HG03354 (cell line): ENCODE measurements around the gene IRX4.

ENCODE experiments used
- ATAC-seq: cut with Tn5 transposase; IDR thresholded peaks from one replicate; pipeline ENCODE4 v1.9.1; 2021; ENCODE audit warnings: mild to moderate bottlenecking; ENCODE audit not compliant: unreplicated experiment, poor library complexity, severe bottlenecking

The IRX4 gene

DNA sequence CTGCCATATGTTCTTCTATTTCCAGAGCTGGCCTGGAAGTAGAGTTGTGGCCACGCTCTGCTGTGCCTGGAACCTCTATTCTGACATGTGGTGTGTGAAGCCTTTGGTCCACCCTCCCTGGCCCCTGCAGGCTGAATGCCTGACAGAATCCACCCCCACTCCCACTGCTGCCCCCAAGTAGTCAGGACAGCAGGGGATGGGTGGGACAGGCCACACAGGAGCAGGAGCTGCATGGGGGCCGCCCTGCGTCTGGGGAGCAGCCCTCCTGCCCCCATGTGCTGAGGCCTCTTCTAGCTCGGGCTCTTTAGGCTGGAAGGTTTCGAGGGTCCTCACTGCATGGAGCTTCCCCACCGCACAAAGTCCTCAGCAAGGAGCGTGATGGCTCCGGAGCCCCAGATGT lies 32.6 kb upstream of the IRX4 start:
- no peak for ATAC-seq

- ATAC-seq = no peak
Measured at GRCh38 chr5:1914471-1914870, 31.7 kb upstream of the IRX4 start.

DNA sequence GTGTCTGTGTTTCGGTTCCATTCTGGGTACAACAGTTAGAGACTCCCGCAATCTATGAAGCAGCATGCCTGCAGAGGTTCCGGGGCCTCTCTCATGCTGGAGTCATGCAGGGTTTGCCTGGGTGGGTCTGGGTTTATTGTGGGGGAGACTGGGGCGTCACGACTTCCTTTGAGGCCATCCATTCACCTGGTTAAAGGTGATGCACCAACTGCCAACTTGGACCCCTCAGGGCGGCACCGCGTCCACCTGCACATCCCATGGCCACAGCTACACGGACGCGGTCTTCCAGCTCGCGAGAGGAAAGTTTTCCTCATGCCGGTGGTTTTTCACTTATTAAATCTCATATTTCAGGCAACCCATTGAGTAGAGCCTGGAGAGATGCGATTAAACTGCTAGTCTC lies 30.9 kb upstream of the IRX4 start:
- ATAC-seq = no peak

GRCh38 chr5:1912951-1913565 lies 30.3 kb upstream of the IRX4 start:
- ATAC-seq = no peak

DNA sequence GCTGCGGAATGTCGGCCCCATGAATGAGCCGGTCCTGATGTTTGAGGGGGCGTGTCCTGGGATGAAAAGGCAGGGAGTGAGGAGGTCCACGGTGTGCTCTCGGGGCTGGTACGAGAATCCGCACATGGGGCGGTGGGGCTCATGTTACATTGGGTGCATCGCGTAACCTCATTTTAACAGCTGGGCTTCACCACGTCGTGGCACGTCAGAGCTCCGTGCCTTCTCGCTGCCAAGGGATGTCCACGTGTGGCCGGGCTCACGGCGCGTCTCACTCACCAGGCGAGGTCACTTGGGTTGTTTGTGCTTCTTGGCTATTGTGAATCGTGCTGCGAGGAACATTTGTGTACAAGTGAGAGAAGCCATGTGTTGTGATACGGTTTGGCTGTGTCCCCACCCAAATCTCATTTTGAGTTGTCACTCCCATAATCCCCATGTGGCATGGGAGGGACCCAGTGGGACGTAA lies 29.1 kb upstream of the IRX4 start:
- ATAC-seq = no peak

- no peak for ATAC-seq
Measured at GRCh38 chr5:1910861-1911772, 28.4 kb upstream of the IRX4 start.

GRCh38 chr5:1910081-1910760 lies 27.5 kb upstream of the IRX4 start:
- no peak for ATAC-seq

DNA sequence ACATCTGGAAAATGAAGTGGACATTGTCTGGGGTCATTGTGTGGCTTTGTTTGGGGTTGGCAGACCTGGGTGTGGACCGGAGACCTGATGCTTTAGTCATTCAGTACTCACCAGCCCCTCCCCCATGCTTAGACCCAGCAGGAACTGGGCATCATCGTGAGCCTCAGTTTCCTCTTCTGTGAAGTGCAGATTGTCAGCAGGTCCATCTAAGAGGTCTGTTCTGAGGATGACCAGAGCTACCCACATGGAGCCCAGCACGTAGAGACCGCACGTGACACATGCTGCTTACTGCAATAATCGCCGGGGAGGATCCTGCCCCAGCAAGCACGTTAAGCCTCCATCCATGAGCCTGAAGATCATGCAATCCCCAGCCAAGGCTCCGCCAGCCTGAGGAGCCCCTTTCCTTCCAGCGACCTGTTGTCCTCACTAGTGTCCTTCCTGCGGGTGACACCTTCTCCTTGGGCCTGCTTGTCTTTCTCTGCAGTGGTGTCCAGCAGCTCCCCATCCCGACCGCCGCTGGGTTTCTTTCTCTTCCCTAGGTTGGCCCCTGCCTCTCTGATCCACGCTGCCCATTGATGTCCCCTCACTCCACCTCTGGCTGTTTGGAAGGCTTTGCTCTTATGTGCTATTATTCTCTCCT lies 26.7 kb upstream of the IRX4 start:
- ATAC-seq = no peak

DNA sequence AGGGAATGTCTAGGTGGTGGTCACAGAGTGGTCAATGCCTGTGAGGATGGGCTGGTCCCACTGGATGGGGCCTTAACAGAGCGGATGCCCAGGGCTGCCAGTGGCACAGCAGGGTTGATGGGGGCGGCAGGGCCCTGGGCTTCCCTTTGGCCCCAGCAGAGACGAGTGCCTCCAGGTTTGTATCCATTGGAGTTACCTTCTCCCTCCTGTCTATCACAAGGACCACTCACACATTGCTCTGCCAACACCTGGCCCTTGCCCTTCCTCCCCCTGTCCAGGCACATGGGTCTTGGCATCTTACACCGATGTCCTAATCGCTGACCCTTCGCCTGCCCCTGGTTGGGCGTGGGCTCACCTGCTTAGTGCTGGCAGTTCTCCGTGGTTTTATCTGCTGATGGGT lies 26.2 kb upstream of the IRX4 start:
- no peak for ATAC-seq

- ATAC-seq = no peak
Measured at GRCh38 chr5:1907616-1908015, 24.9 kb upstream of the IRX4 start.

DNA sequence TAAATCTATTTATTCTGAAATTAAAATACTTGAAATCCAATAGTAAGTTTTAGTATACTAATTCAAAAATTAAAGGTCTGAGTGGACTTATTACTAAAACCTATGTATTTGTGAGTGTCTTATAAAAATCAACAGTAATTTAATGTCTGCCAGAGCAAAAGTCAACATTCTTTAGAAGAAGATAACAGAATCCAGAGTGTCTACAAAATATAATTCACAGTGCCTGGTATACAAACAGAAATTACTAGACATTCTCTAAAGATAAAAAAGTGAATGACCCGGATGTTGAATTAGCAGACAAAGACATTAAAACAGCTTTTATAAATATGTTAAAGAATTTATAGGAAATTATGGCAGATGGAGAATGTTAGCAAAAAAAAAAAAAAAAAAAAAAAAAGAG lies 22.4 kb upstream of the IRX4 start:
- no peak for ATAC-seq

DNA sequence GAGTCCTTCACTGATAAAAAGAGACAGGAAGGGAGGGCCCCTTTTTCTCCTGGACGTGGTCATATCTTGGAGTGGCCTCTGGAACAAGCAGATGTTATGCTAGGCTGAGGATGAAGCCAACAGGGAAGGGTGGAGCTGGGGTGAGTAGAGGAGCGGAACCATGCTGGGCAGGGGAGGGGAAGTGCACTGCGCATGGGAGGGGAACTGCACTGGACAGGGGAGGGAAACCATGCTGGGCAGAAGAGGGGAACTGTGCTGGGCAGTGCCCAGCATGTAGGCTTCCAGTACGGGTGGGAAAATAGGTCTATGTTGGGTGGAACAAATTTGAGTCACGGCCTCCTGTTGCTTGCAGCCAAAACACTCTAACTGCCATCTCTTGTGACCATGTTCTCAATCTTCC lies 19.3 kb upstream of the IRX4 start:
- ATAC-seq = no peak

- no peak for ATAC-seq
Measured at GRCh38 chr5:1901061-1901460, 18.3 kb upstream of the IRX4 start.

DNA sequence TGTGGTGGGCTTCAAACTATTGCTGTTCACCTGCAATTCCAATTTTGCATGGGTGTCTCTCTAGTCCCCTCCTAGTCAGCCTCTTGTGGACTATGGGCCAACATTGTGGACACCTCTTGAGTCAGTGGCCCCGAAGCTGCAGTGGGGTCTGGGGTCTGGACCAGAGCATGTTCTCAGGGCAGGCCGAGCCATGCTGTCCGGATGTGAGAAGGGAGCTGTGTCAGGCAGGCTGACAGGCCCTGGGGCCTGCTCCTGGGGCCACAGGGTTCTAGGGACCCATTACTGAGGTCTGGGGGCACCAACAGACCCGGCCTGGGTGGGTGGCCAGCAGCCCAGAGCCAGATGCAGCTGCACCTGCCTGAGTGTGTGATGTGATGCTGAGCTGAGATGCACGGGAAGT lies 16.5 kb upstream of the IRX4 start:
- ATAC-seq = no peak

- ATAC-seq = no peak
Measured at GRCh38 chr5:1897816-1898450, 15.2 kb upstream of the IRX4 start.

DNA sequence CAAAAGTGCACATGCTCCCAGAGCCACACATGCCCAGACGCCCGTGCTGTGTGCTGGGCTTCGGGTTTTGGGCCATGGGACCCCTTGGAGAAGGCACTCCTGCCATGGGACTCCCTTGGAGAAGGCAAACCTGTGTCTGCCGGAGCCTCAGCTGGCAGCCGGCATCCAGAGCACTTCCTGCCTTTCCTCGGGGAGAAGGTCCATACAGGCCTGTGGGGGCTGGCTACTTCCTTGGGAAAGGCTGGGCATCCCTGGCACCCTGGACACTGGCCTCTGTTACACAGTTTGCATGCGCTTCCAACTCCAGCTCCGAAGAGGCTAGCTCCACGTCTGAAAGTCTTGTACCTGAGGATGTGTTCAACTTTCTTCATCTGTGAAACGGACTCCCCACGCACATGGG lies 14.7 kb upstream of the IRX4 start:
- ATAC-seq = no peak

GRCh38 chr5:1896602-1897376 lies 14.1 kb upstream of the IRX4 start:
- no peak for ATAC-seq

DNA sequence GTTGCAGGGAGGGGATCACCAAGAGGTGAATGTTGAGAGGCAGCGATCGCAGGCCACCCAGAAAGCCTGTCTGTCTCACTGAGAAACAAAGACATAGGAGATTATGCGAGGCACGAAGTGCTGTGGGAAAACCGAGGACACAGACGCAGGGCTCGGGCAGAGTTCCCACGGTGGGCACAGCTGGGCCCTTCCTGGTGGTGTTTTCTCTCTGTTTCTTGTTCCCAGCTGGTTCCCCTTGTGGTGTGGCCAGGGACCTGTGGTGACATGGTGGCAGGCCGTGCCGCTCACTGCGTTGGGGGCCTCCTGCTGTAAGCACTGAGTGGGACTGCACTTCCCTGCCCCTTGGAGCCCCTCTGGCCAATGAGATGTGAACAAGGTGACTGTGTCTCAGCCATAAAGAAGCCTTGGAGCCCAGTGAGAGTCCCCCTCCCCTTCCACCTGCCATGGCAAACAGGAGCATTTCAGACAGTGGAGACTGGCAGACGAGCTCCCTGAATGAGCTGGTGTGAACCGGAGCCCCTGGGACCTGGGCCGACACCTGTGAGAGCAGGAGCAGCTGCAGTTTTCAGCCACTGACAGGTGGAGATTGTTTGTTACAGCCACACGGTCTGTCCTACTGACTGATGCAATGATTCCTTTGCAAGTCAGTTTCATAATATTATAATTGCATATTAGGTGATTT lies 13.2 kb upstream of the IRX4 start:
- no peak for ATAC-seq

GRCh38 chr5:1894243-1894642 lies 11.5 kb upstream of the IRX4 start:
- no peak for ATAC-seq
